Measurements from ENCODE around the gene TRAPPC3. TPM values are rescaled to one million over a fixed set of nuclear protein-coding genes. Genes with fewer than 3 reads are reported as not detected.

Gene TRAPPC3
- total RNA-seq, 1 donor from 2014 or later, result 50.7 TPM

GRCh38 chr1:36150296-36151133, 1.2 kb upstream of the TRAPPC3 start:
- peak; percentile 72 for DNase-seq (ENCODE audit: low spot score)
- Mint-ChIP-seq H3K27me3 (ENCODE audit: unreplicated experiment) (peaks cover 15% of the 10 kb centered on the region), H3K36me3 (ENCODE audit: low read depth, unreplicated experiment) (peaks cover 11% of the 10 kb centered on the region), H3K9me3 (ENCODE audit: unreplicated experiment) (no peaks in the 10 kb centered on the region), H3K4me1 (ENCODE audit: unreplicated experiment) (peaks cover 31% of the 10 kb centered on the region), H3K4me3 (ENCODE audit: unreplicated experiment) (peak overlapping the region; percentile 95), H3K27ac (ENCODE audit: unreplicated experiment) (peak overlapping the region; percentile 89)
- TF ChIP-seq, protein P1, sequence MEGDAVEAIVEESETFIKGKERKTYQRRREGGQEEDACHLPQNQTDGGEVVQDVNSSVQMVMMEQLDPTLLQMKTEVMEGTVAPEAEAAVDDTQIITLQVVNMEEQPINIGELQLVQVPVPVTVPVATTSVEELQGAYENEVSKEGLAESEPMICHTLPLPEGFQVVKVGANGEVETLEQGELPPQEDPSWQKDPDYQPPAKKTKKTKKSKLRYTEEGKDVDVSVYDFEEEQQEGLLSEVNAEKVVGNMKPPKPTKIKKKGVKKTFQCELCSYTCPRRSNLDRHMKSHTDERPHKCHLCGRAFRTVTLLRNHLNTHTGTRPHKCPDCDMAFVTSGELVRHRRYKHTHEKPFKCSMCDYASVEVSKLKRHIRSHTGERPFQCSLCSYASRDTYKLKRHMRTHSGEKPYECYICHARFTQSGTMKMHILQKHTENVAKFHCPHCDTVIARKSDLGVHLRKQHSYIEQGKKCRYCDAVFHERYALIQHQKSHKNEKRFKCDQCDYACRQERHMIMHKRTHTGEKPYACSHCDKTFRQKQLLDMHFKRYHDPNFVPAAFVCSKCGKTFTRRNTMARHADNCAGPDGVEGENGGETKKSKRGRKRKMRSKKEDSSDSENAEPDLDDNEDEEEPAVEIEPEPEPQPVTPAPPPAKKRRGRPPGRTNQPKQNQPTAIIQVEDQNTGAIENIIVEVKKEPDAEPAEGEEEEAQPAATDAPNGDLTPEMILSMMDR (IDR thresholded peaks at IDR 0.05; ENCODE audit: unreplicated experiment), result no peak

DNA sequence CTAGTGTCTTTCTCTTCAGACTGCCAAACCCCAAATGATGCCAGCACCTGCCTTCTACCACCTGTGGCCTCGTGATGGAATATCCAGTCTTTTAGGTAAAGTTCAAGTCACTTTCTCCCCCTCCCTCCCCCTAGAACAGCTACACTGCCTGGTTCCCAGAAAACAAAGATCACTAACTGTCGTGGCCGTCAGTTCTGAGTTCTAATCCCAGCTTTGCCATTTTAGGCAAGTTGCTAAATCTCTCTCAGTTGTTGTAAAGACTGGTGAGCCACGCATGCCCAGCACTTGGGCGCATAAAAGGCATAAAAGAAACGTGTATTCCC, 648 bp upstream of the TRAPPC3 start:
- peaks cover 15% of the 10 kb centered on the region for H3K27me3 Mint-ChIP-seq (ENCODE audit: unreplicated experiment)
- peaks cover 11% of the 10 kb centered on the region for H3K36me3 Mint-ChIP-seq (ENCODE audit: low read depth, unreplicated experiment)
- TF ChIP-seq, protein P1 (IDR thresholded peaks at IDR 0.05; ENCODE audit: unreplicated experiment), result no peak
- H3K27ac Mint-ChIP-seq (ENCODE audit: unreplicated experiment), result peak overlapping the region; percentile 89
- no peaks in the 10 kb centered on the region for H3K9me3 Mint-ChIP-seq (ENCODE audit: unreplicated experiment)
- no peak for DNase-seq (ENCODE audit: low spot score)
- peak overlapping the region; percentile 95 for H3K4me3 Mint-ChIP-seq (ENCODE audit: unreplicated experiment)
- peaks cover 30% of the 10 kb centered on the region for H3K4me1 Mint-ChIP-seq (ENCODE audit: unreplicated experiment)

GRCh38 chr1:36148821-36149236, 457 bp downstream of the TRAPPC3 start:
- H3K4me1 Mint-ChIP-seq (ENCODE audit: unreplicated experiment), result peaks cover 22% of the 10 kb centered on the region

DNA sequence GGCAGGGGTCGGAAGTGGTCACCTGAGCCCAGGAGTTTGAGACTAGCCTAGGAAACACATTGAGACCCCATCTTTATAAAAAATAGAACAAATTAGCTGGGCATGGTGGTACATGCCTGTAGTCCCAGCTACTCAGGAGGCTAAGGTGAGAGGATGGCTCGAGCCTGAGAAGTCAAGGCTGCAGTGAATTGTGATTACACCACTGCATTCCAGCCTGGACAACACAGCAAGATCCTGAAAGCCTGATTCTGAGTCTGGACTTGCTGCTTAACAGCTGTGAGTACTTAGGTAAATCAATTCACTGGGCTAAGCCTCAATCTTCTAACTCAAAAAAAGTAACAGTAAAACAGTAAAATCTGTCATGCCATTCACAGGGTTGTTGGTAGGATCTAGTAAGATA, 4.9 kb downstream of the TRAPPC3 start:
- Mint-ChIP-seq H3K36me3 (ENCODE audit: low read depth, unreplicated experiment) (peaks cover 5% of the 10 kb centered on the region), H3K27me3 (ENCODE audit: unreplicated experiment) (peaks cover 3% of the 10 kb centered on the region), H3K4me3 (ENCODE audit: unreplicated experiment) (no peak overlapping the region), H3K4me1 (ENCODE audit: unreplicated experiment) (peaks cover 8% of the 10 kb centered on the region), H3K9me3 (ENCODE audit: unreplicated experiment) (no peaks in the 10 kb centered on the region), H3K27ac (ENCODE audit: unreplicated experiment) (no peak overlapping the region)
- no peak for DNase-seq (ENCODE audit: low spot score)
- TF ChIP-seq, protein P1 (IDR thresholded peaks at IDR 0.05; ENCODE audit: unreplicated experiment), result no peak

More at GRCh38 chr1:36148821-36149236, 457 bp downstream of the TRAPPC3 start:
- Mint-ChIP-seq H3K4me3 (ENCODE audit: unreplicated experiment) (peak overlapping the region; percentile 95), H3K27ac (ENCODE audit: unreplicated experiment) (peak overlapping the region; percentile 86), H3K9me3 (ENCODE audit: unreplicated experiment) (no peaks in the 10 kb centered on the region), H3K36me3 (ENCODE audit: low read depth, unreplicated experiment) (peaks cover 6% of the 10 kb centered on the region), H3K27me3 (ENCODE audit: unreplicated experiment) (peaks cover 10% of the 10 kb centered on the region)
- TF ChIP-seq, protein P1 (IDR thresholded peaks at IDR 0.05; ENCODE audit: unreplicated experiment), result no peak
- DNase-seq (ENCODE audit: low spot score), result no peak

GRCh38 chr1:36143424-36143823, 5.9 kb downstream of the TRAPPC3 start:
- TF ChIP-seq, protein P1 (IDR thresholded peaks at IDR 0.05; ENCODE audit: unreplicated experiment), result no peak
- no peak for DNase-seq (ENCODE audit: low spot score)
- H3K4me1 Mint-ChIP-seq (ENCODE audit: unreplicated experiment), result peaks cover 6% of the 10 kb centered on the region
- H3K27me3 Mint-ChIP-seq (ENCODE audit: unreplicated experiment), result peaks cover 3% of the 10 kb centered on the region
- H3K9me3 Mint-ChIP-seq (ENCODE audit: unreplicated experiment), result no peaks in the 10 kb centered on the region
- peaks cover 6% of the 10 kb centered on the region for H3K36me3 Mint-ChIP-seq (ENCODE audit: low read depth, unreplicated experiment)
- H3K4me3 Mint-ChIP-seq (ENCODE audit: unreplicated experiment), result no peak overlapping the region
- no peak overlapping the region for H3K27ac Mint-ChIP-seq (ENCODE audit: unreplicated experiment)
